Right lung (tissue), 5 donors: ENCODE data around the gene PLD1. TPM values are rescaled to one million over a fixed set of nuclear protein-coding genes. Genes with fewer than 3 reads are reported as not detected.

ENCODE experiments used
- DNase-seq, 2 donors: peaks; one replicate each; pipeline ENCODE4 v3.0.0-alpha.2; 2013
- polyA plus RNA-seq, 5 donors: library from polyadenylated mRNA; unstranded; fragments of 120-200 nt; gene quantifications; one replicate each; pipeline versions ENCODE4 v1.2.1 to v1.2.3, GENCODE V29; 2013; ENCODE audit warnings: inconsistent platforms in 1 of 5, low replicate concordance in 1 of 5; ENCODE audit not compliant: insufficient read length in 5 of 5, insufficient read depth in 1 of 5

PLD1 gene
- polyA plus RNA-seq, 5 donors: 2.8 to 6.3 (median 5.0) TPM

- DNase-seq: no peak
These were observed 64.5 kb downstream of the PLD1 start for GRCh38 chr3:171745577-171746319.

- no peak for DNase-seq
These were observed 66.0 kb downstream of the PLD1 start for GRCh38 chr3:171744158-171744741.

- DNase-seq: no peak
These were observed 66.7 kb downstream of the PLD1 start for GRCh38 chr3:171743327-171744157.

- no peak for DNase-seq
These were observed 68.9 kb downstream of the PLD1 start for GRCh38 chr3:171741377-171741776.

GRCh38 chr3:171736556-171736955 lies 73.7 kb downstream of the PLD1 start:
- no peak for DNase-seq

- DNase-seq: no peak
These were observed 76.7 kb downstream of the PLD1 start for GRCh38 chr3:171733561-171733960.

GRCh38 chr3:171732756-171733155 lies 77.5 kb downstream of the PLD1 start:
- DNase-seq: no peak

- no peak for DNase-seq
These were observed 78.6 kb downstream of the PLD1 start for GRCh38 chr3:171731691-171732090.

- DNase-seq: no peak
These were observed 80.6 kb downstream of the PLD1 start for GRCh38 chr3:171729452-171730334.

- no peak for DNase-seq
These were observed 83.0 kb downstream of the PLD1 start for GRCh38 chr3:171727288-171727687.

GRCh38 chr3:171718493-171719185 lies 91.6 kb downstream of the PLD1 start:
- no peak for DNase-seq

- no peak for DNase-seq
These were observed 95.1 kb downstream of the PLD1 start for GRCh38 chr3:171715155-171715554.

GRCh38 chr3:171712171-171712938 lies 97.9 kb downstream of the PLD1 start:
- no peak for DNase-seq

- no peak for DNase-seq
These were observed 98.7 kb downstream of the PLD1 start for GRCh38 chr3:171711461-171712170.

- DNase-seq: no peak
These were observed 99.9 kb downstream of the PLD1 start for GRCh38 chr3:171710359-171710758.

GRCh38 chr3:171704814-171705213 lies 105.5 kb downstream of the PLD1 start:
- DNase-seq: no peak

- DNase-seq: no peak
These were observed 106.3 kb downstream of the PLD1 start for GRCh38 chr3:171704002-171704401.

GRCh38 chr3:171703144-171703543 lies 107.1 kb downstream of the PLD1 start:
- no peak for DNase-seq

GRCh38 chr3:171700653-171701052 lies 109.6 kb downstream of the PLD1 start:
- no peak for DNase-seq

- DNase-seq: no peak
These were observed 110.1 kb downstream of the PLD1 start for GRCh38 chr3:171700157-171700556.
